Endothelial cell (in vitro differentiated cells): Measurements from ENCODE around the gene SLCO1B3. TPM values are rescaled to one million over a fixed set of nuclear protein-coding genes. Genes with fewer than 3 reads are reported as not detected.

Source experiments
- DNase-seq: peaks from one replicate; pipeline ENCODE4 v3.0.0; 2021; ENCODE audit warnings: low spot score
- H3K27ac Mint-ChIP-seq: one replicate; pipeline ENCODE4 v1.8.0; 2021; ENCODE audit warnings: mixed read lengths, inconsistent platforms; ENCODE audit not compliant: unreplicated experiment
- H3K27me3 Mint-ChIP-seq: one replicate; pipeline ENCODE4 v1.8.0; 2021; ENCODE audit warnings: mild to moderate bottlenecking, moderate library complexity, mixed read lengths, inconsistent platforms; ENCODE audit not compliant: unreplicated experiment
- H3K36me3 Mint-ChIP-seq: one replicate; pipeline ENCODE4 v1.8.0; 2021; ENCODE audit warnings: mild to moderate bottlenecking, low read depth, mixed read lengths, inconsistent platforms; ENCODE audit not compliant: unreplicated experiment
- H3K4me1 Mint-ChIP-seq: one replicate; pipeline ENCODE4 v1.8.0; 2021; ENCODE audit warnings: mild to moderate bottlenecking, mixed read lengths, inconsistent platforms; ENCODE audit not compliant: unreplicated experiment
- H3K4me3 Mint-ChIP-seq: one replicate; pipeline ENCODE4 v1.8.0; 2021; ENCODE audit warnings: mild to moderate bottlenecking, mixed read lengths, inconsistent platforms; ENCODE audit not compliant: unreplicated experiment
- H3K9me3 Mint-ChIP-seq: one replicate; pipeline ENCODE4 v1.8.0; 2021; ENCODE audit warnings: mixed read lengths, inconsistent platforms; ENCODE audit not compliant: unreplicated experiment
- total RNA-seq: library from RNA; stranded (reverse); fragmentation: NEBNext Ultra II Directional; extraction: Animal tissue kit (Norgen Biotek cat#: 25700); gene quantifications from one replicate; pipeline ENCODE4 v1.2.1, GENCODE V29; 2021; ENCODE audit not compliant: unreplicated experiment
- TF ChIP-seq, protein P1 (sequence below): fragments of 200-600 bp; sonication (generic); IDR thresholded peaks from one replicate; pipeline ENCODE4 v1.5.0; 2021; ENCODE audit warnings: antibody characterized with exemption; ENCODE audit not compliant: unreplicated experiment

The SLCO1B3 gene
- total RNA-seq, 1 donor from 2014 or later, result not detected

- H3K4me3 Mint-ChIP-seq, result no peak overlapping the region
- H3K27me3 Mint-ChIP-seq, result no peaks in the 10 kb centered on the region
- H3K27ac Mint-ChIP-seq, result no peak overlapping the region
- H3K4me1 Mint-ChIP-seq, result no peaks in the 10 kb centered on the region
- no peaks in the 10 kb centered on the region for H3K36me3 Mint-ChIP-seq
- no peaks in the 10 kb centered on the region for H3K9me3 Mint-ChIP-seq
- TF ChIP-seq, protein P1, sequence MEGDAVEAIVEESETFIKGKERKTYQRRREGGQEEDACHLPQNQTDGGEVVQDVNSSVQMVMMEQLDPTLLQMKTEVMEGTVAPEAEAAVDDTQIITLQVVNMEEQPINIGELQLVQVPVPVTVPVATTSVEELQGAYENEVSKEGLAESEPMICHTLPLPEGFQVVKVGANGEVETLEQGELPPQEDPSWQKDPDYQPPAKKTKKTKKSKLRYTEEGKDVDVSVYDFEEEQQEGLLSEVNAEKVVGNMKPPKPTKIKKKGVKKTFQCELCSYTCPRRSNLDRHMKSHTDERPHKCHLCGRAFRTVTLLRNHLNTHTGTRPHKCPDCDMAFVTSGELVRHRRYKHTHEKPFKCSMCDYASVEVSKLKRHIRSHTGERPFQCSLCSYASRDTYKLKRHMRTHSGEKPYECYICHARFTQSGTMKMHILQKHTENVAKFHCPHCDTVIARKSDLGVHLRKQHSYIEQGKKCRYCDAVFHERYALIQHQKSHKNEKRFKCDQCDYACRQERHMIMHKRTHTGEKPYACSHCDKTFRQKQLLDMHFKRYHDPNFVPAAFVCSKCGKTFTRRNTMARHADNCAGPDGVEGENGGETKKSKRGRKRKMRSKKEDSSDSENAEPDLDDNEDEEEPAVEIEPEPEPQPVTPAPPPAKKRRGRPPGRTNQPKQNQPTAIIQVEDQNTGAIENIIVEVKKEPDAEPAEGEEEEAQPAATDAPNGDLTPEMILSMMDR, result no peak
- DNase-seq, result no peak
Measured at GRCh38 chr12:20830456-20830855, 20.0 kb downstream of the SLCO1B3 start.

DNA sequence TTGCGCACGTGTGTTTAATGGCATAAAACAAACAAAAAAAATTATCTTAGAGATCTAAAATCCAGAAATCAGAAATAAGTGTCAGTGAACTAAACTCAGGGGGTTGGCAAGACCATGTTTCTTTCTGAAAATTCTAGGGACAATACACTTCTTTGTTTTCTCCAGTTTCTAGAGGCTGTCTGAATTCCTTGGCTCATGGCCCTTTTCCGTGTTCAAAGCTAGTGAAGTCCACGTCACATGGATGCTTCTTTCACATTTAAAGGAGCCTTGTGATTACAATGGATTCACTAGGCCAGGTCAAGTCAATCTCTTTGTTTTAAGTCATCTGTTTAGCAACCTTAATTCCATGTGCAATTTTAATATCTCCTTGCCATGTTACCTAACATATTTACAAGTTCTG lies 22.4 kb downstream of the SLCO1B3 start:
- Mint-ChIP-seq H3K36me3 (no peaks in the 10 kb centered on the region), H3K4me1 (no peaks in the 10 kb centered on the region)
- no peak for DNase-seq

GRCh38 chr12:20852649-20853048 lies 42.1 kb downstream of the SLCO1B3 start:
- H3K4me3 Mint-ChIP-seq, result no peak overlapping the region
- no peaks in the 10 kb centered on the region for H3K27me3 Mint-ChIP-seq
- no peaks in the 10 kb centered on the region for H3K4me1 Mint-ChIP-seq
- H3K9me3 Mint-ChIP-seq, result no peaks in the 10 kb centered on the region
- H3K27ac Mint-ChIP-seq, result no peak overlapping the region
- no peak for DNase-seq
- no peaks in the 10 kb centered on the region for H3K36me3 Mint-ChIP-seq
- TF ChIP-seq, protein P1, result no peak

More for the DNA sequence above, 22.4 kb downstream of the SLCO1B3 start:
- Mint-ChIP-seq H3K4me3 (no peak overlapping the region), H3K27ac (no peak overlapping the region), H3K27me3 (no peaks in the 10 kb centered on the region), H3K9me3 (no peaks in the 10 kb centered on the region)
- TF ChIP-seq, protein P1, result no peak

DNA sequence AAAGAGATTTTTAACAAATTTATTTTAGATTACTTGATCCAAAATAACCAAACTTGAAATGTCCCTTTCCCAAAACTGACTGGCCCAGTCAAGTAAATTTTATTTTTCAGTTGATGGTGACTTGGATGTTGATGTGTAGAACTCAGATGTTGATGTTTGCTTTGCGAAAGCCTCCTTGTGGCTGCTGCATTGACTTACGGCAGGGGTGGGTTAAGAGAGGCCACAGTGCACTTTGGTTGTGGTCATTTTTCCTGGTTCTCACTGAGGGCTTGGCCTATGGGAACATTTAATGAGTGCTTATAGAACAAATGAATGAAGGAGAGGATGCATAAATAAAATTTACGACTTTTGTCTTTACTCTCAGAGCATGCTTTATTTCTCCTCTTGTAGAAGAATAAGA lies 52.6 kb downstream of the SLCO1B3 start:
- H3K36me3 Mint-ChIP-seq, result no peaks in the 10 kb centered on the region
- no peak overlapping the region for H3K27ac Mint-ChIP-seq
- TF ChIP-seq, protein P1, result no peak
- H3K9me3 Mint-ChIP-seq, result no peaks in the 10 kb centered on the region
- H3K4me3 Mint-ChIP-seq, result no peak overlapping the region
- no peak for DNase-seq
- H3K27me3 Mint-ChIP-seq, result no peaks in the 10 kb centered on the region
- H3K4me1 Mint-ChIP-seq, result peaks cover 4% of the 10 kb centered on the region

- Mint-ChIP-seq H3K9me3 (no peaks in the 10 kb centered on the region), H3K27ac (no peak overlapping the region), H3K27me3 (no peaks in the 10 kb centered on the region), H3K4me1 (peaks cover 4% of the 10 kb centered on the region), H3K4me3 (no peak overlapping the region), H3K36me3 (no peaks in the 10 kb centered on the region)
- TF ChIP-seq, protein P1, result no peak
- no peak for DNase-seq
Measured at GRCh38 chr12:20865873-20866272, 55.4 kb downstream of the SLCO1B3 start.
